RPMI7951 (cell line): ENCODE data around the gene NANOS2. TPM values are rescaled to one million over a fixed set of nuclear protein-coding genes. Genes with fewer than 3 reads are reported as not detected.
A peak's percentile ranks its signal among the peaks of the same experiment; 100 is the strongest.
"Not testable (repeated sequence)": the region's sequence is repeated elsewhere in the genome, so short reads cannot be mapped to it uniquely, and the experiment has no call there.

ENCODE experiments used
- DNase-seq: peaks from one replicate; pipeline ENCODE4 v3.0.0-alpha.2; 2012; ENCODE audit warnings: low read depth
- total RNA-seq: library from RNA; depleted of rRNA; stranded (reverse); fragments of >200 nt; shearing (Covaris generic); gene quantifications from 2 replicates; pipeline ENCODE4 v1.2.3, GENCODE V29; 2014

The NANOS2 gene
- total RNA-seq, 1 experiment from 2014 or later, result not detected

DNA sequence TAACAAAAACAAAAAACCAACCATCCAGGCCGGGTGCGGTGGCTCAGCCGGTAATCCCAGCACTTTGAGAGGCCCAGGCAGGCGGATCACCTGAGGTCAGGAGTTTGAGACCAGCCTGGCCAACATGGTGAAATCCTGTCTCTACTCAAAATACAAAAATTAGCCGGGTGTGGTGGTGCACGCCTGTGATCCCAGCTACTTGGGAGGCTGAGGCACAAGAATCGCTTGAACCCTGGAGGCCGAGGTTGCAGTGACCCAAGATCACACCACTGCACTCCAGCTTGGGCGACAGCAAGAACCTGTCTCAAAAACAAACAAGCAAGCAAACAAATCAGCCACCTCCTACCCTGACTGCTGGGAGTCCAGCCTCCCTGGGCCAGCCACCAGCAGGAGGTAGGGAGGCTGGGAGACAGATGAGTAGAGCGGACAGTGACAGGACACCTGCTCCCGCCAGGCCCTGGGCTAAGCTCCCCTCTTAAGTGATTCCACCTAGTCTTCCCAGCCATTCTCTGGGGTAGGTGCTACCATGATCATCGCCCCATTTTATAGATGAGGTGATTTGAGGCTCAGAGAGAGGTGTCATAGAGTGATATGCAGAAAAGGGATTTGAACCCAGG, 18.5 kb downstream of the NANOS2 start:
- DNase-seq, result not testable (repeated sequence)

- DNase-seq, result no peak
These were observed 19.0 kb downstream of the NANOS2 start for GRCh38 chr19:45895519-45895972.

GRCh38 chr19:45890877-45891276, 23.7 kb downstream of the NANOS2 start:
- DNase-seq, result no peak

DNA sequence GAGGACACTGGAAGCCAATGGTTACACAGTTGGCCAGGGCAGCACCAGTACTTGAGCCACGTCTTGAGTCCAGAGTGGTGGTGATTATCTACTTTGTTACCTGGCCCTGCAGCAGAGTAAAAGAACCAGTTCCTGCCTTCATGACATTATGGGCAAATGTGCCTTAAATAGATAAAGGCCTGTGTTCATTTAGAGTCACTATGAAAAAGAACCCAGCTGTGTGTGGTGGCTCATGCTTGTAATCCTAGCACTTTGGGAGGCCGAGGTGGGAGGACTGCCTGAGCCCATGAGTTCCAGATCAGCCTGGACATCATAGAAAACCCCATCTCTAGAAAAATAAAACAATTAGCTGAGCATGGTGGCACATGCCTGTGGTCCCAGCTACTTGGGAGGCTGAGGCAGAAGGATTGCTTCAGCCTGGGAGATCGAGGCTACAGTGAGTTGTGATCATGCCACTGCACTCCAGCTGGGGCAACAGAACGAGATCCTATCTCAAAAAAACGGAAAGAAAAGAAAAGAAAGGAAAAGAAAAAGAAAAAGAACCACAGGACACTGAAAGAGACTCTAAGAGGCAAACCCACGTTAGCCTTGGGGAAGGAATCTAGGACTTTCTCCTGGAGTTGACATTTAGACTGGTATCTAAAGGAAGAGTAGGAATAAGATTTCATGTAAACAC, 25.2 kb downstream of the NANOS2 start:
- no peak for DNase-seq

GRCh38 chr19:45887200-45887710, 27.3 kb downstream of the NANOS2 start:
- no peak for DNase-seq

DNA sequence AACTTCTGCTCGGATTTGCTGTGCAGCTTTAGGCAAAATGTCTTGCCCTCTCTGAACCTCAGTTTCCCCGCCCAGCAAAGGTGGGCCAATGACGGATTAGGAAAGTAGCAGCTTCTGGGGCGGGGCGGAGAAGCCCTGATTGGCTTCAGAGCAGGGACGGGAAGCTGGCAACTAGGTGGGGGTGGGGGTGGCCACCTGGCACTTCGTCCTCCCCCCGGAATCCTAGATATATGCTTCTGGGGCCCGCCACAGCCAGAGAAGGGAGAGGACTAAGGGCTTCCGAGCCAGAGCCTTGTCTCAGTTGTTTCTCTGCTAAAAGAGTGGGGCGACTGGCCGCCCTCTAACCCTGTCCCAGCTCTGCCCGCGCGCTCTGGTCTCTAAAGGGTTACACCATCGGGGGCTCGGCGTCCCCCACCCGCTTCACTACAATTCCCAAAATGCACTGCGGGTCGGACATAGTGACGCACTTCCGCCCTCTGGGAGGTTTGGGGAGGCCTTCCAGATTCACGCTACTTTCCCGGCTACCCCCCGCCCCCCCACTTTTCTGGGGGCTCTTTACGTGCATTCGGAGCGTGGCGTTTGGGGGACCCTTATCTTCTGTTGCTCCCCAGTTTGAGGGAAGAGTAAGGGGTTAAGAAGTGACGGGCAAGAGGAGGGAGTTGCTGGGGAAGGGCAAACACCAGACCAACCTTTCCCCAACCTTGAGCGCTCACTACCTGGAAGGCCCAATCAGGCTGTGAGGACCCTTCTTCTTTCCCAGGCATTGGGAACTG, 28.0 kb downstream of the NANOS2 start:
- peak; percentile 92 for DNase-seq

DNA sequence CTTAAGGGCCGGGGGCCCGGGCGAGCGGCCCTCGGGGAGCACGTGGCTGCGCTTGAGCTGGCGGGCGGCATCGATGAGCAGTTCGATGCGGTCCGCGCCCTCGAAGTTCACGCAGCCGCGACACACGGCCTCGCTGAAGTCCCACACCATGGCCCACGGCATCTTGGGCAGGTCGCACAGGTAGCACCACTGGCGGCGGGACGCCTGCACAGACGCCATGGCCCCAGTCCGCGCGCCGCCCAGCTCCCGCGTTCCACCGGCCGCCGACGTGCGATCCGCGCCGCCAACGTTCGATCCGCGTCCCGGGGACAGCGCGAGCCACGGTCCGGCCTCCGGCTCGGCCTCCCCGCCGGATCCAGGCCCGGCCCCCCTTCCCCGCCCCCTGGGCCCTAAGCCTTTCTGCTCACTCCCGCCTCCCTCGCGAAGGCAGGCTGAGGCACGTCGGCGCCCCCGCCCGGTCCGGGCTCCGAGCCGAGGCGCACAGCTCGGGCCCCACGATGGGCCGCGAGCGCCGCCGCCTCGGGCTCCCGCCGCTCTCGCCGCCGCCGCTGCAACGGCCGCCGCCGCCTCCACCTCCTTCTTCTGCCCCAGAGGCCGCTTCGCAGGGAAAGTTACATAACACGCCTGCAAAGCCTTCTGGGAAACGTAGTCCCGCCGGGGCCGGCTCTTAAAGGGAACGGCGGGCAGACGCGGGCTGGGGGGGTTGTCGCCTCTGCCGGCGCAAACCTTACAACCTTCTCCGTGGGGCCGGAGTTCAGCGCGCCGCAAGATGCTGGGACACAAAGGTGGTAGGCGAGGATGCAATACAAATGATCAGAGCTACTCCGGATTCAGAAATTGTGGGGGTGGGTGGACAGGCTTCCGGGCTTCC, 28.8 kb downstream of the NANOS2 start, which contains the start of gene IRF2BP1:
Gene IRF2BP1, minus strand, starts transcription at position 586 of the 871 bp plus-strand sequence. Its CDS starts 367 bp downstream, at position 219.
- DNase-seq, result peak; percentile 92

- DNase-seq, result no peak
These were observed 29.7 kb downstream of the NANOS2 start for GRCh38 chr19:45884682-45885555.

DNA sequence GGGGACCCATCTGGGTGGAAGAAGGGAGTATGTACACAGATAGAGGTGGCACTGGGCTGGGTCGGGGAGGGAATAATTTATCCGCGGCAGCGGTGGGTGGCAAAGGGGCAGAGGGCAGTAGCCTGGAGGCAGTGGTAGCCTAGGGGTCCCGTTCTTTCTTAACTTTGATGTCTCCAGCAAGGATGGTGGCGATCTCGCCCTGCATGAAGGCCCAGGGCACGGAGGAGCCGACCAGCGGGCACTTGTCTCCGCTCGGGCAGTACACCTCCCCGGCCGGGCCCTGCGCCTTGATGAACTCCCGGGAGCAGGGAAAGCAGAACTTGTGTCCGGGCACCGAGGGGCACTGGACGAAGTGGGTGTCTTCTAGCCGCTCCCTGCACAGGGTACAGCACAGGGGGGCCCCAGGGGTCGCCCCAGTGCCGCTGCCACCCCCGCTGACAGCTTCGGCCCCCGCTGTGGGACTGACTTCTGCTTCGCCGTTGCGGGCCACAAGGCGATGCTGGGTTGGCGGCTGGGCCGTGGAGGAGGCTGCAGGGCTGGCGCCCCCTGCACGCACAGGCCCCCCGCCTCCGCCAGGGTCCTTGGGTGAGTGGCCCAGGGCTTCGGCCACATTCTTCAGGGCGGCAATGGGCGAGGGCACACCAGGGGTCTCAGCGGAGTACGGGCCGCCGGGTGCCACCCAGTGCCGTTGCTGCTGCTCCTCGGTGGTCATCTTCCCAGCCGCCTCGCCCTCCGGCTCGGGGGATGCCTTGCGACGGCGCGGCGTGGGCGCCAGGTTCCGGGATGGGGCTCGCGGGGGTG, 30.5 kb downstream of the NANOS2 start:
- DNase-seq, result no peak

DNA sequence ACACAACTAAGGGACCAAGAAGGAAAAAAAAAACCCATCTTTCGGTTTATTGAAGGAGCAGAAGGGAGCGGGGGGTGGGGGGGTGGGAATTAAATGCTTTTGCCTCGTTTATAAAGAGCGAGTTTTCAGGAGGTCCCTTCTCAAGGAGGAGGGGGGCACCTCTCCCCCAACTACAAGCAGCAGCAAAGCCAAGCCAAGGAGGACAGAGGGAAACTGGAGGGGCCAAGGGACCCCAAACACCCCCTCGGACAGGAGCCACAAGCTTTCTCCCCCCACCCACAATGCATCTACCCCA, 31.0 kb downstream of the NANOS2 start:
- no peak for DNase-seq

- DNase-seq, result peak; percentile 55
These were observed 31.7 kb downstream of the NANOS2 start for GRCh38 chr19:45882652-45883585.

DNA sequence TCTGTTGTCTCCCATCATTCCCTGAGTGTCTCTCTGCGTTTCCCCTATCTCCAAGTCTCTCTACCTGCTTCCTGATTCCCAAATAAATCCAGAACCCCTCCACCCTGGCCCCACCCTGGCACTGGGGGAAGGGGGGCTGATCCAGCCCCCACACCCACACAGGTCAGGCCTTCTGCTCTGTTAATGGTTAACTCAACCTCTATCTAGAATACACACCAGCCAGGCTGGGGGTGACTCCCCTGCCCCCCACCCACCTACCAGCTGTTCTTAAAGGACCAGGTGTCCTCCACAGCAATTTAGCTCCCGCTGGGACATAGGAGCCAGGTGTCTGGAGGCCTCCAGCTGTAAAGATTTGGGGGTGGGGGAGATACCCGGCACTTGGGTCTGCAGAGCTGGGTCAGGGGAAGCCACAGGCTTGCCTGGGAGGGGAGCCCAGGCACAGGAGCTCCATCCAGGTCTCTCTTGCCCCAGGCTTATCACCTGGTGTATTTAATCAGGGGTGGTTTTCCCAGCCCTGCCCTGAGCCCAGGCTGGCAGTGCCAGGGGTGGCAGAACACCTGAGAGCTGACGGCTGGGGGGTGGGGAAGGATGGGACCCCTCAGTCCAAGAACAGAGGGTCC, 32.6 kb downstream of the NANOS2 start:
- no peak for DNase-seq

DNA sequence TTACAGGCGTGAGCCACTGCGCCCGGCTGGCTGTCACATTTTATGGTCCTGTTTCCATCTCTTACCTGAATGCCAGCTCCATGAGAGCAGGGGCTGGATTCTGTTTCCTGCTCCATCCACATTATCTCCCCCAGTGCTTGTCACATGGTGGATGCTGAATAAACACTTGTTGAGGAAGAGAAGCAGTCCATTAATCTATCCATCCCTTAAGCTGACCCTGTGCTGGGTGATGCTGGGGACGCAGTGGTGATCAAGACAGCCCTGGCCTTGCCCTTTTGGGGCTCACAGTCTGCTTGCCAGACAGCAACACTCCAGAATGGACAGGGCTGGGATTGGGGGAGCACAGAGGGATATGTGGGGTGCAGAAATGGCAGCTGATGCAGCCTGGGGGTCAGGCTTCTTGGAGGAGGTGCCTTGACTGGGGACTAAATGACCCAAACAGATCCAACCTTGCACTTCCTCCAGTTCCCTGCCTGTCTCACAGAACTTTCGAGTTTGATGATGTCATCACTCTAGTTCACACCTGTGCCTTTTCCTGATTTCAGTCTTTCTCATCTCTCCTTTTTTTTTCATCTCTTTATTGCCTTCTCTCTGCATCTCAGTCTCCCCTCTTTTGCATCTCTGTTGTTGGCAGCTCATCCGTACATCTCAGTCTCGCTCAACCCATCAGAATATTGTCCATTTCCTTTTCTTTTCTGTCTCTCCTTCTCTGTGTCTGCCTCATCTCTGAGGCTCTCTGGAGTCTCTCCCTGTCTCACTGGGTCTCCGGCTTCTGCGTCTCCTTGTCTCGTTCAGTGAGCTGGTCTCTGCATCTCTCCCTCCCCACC, 33.3 kb downstream of the NANOS2 start:
- DNase-seq, result no peak

GRCh38 chr19:45879971-45880370, 34.6 kb downstream of the NANOS2 start:
- DNase-seq, result no peak

DNA sequence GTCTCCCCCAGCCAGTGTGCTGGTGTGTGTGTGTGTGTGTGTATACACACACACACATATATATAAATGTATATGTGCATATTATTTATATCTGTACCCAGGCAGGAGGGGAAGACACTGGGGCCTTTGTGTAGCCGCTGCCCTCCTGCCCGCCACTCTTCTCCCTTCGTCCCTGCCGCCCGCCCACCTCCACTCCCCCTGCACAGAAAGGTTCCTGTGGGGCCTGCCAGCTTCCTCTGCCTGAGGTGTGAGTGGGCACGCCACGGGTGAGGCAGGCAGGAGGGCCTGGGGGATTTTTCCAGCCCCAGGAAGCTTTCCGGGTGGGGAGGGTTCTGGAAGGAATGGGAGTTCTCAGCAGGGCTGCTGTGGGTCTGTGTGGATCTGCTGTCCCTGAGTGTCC, 35.5 kb downstream of the NANOS2 start:
- no peak for DNase-seq

- no peak for DNase-seq
These were observed 36.4 kb downstream of the NANOS2 start for GRCh38 chr19:45878043-45878794.
